ENCODE measurements around the gene EPHA5. TPM values are rescaled to one million over a fixed set of nuclear protein-coding genes. Genes with fewer than 3 reads are reported as not detected.

EPHA5 gene
- total and polyA plus RNA-seq, 7 donors: 0.01 to 0.06 (median 0.01) TPM; not detected in 4

DNA sequence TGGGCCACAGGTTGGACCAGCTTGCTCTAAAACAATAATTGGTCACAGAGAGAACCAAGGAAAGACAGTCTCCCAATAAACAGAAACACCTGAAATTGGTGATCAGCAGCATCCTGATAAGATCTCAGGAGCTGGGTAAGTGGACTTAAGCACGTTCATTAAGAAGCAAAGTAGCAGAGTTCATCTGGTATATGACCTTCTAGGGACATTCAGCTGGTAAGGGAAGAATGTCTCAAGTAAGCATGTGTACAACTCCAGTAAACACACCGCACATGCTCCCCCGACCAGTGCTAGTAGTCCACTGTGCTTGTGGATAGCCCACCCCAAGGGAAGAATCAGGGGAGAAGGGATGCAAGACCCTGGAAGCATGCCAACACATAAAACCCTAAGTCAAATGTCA is 216.9 kb downstream of the EPHA5 start:
- Histone ChIP-seq H3K36me3 (ENCODE audit: insufficient read depth in 1 of 2, low read depth in 1 of 2) (no peaks in the 10 kb centered on the region), H3K27me3 (ENCODE audit: insufficient read depth in 3 of 3, low read length in 2 of 3) (no peaks in the 10 kb centered on the region), H3K9me3 (no peaks in the 10 kb centered on the region), H3K4me1 (no peaks in the 10 kb centered on the region), H3K27ac (no peak overlapping the region), H3K4me3 (no peak overlapping the region)
- TF ChIP-seq, protein P1, sequence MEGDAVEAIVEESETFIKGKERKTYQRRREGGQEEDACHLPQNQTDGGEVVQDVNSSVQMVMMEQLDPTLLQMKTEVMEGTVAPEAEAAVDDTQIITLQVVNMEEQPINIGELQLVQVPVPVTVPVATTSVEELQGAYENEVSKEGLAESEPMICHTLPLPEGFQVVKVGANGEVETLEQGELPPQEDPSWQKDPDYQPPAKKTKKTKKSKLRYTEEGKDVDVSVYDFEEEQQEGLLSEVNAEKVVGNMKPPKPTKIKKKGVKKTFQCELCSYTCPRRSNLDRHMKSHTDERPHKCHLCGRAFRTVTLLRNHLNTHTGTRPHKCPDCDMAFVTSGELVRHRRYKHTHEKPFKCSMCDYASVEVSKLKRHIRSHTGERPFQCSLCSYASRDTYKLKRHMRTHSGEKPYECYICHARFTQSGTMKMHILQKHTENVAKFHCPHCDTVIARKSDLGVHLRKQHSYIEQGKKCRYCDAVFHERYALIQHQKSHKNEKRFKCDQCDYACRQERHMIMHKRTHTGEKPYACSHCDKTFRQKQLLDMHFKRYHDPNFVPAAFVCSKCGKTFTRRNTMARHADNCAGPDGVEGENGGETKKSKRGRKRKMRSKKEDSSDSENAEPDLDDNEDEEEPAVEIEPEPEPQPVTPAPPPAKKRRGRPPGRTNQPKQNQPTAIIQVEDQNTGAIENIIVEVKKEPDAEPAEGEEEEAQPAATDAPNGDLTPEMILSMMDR (IDR thresholded peaks at IDR 0.05): no peak
- ATAC-seq (no peak), DNase-seq (no peak)
- intact Hi-C loops (cut with DNase I): no loop called here
- 68 to 72% (median 68%) methylated on average over 3 of the region's 3 CpGs for WGBS, 3 donors

DNA sequence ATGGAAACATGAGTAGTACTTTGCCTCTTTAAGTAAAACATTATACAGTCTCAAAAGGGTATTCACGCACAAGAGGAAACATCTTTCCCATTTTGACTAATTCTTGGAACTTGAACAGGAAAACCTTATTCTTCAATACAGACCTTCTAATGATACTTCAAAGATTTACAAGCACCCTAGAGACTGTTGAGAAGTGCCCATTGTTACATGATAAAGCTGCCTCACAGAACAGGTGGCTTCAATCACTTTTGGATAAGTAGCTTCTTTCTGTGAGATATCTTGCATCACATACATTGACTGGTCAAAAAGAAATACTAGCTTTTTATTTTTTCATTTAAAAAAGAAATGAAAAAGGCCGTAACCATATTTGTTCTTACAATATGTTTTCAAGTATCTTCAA is 219.4 kb downstream of the EPHA5 start:
- DNase-seq: no peak
- no peaks in the 10 kb centered on the region for H3K4me1 ChIP-seq
- ATAC-seq: no peak
- WGBS, 3 donors: 84% methylated on average over 2 of the region's 2 CpGs
- TF ChIP-seq, protein P1 (IDR thresholded peaks at IDR 0.05): no peak
- no peaks in the 10 kb centered on the region for H3K9me3 ChIP-seq
- no peak overlapping the region for H3K27ac ChIP-seq
- no peaks in the 10 kb centered on the region for H3K27me3 ChIP-seq (ENCODE audit: insufficient read depth in 3 of 3, low read length in 2 of 3)
- H3K4me3 ChIP-seq: no peak overlapping the region
- intact Hi-C loops (cut with DNase I): no loop called here
- H3K36me3 ChIP-seq (ENCODE audit: insufficient read depth in 1 of 2, low read depth in 1 of 2): no peaks in the 10 kb centered on the region

DNA sequence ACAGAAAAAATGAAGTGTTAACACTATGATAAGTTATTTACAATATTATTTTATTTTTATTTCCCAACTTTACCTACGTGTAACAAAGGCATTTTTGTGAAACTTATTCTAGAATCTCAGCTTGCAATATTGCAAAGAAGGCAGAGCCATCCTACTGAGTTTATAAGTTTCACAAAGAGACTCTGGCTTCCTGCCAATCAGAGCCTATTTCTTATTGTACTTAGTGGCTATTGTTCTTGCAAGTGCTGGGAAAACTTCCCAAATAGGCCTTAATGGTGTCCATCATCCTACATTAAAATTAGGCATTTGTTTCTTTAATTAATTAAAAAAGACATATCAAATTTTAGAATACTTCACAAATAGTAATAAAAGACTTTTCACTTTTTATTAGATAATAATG is 233.2 kb downstream of the EPHA5 start:
- Histone ChIP-seq H3K36me3 (ENCODE audit: insufficient read depth in 1 of 2, low read depth in 1 of 2) (no peaks in the 10 kb centered on the region), H3K27ac (no peak overlapping the region), H3K4me3 (no peak overlapping the region), H3K27me3 (ENCODE audit: insufficient read depth in 3 of 3, low read length in 2 of 3) (no peaks in the 10 kb centered on the region), H3K4me1 (no peaks in the 10 kb centered on the region), H3K9me3 (no peaks in the 10 kb centered on the region)
- TF ChIP-seq, protein P1 (IDR thresholded peaks at IDR 0.05): no peak
- DNase-seq (no peak), ATAC-seq (no peak)
- intact Hi-C loops (cut with DNase I): no loop called here
- WGBS, 3 donors: 59 to 71% (median 65%) methylated on average over 1 of the region's 1 CpG

DNA sequence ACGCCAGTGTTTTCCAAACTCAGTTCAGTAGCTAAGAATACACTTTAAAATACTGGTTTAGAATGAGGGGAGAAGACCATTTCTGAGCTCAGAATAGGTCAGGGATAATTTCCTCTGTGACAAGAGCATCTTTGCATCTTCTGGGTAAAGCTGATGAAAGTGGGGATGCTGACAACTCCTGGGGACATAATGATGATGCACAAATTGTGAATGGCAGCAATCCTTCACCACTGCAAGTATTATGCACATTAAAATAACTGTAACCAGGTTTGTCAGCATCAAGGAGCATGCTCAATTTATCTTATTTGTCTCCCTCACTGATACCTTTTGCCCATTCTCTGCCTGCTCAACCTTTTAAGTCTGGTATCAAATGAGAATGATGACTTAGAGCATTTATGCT is 248.2 kb downstream of the EPHA5 start:
- intact Hi-C loops (cut with DNase I): no loop called here
- Histone ChIP-seq H3K9me3 (no peaks in the 10 kb centered on the region), H3K36me3 (ENCODE audit: insufficient read depth in 1 of 2, low read depth in 1 of 2) (no peaks in the 10 kb centered on the region), H3K27ac (no peak overlapping the region), H3K27me3 (ENCODE audit: insufficient read depth in 3 of 3, low read length in 2 of 3) (no peaks in the 10 kb centered on the region), H3K4me1 (no peaks in the 10 kb centered on the region), H3K4me3 (no peak overlapping the region)
- WGBS, 3 donors: 76 to 84% (median 76%) methylated on average over 1 of the region's 1 CpG
- TF ChIP-seq, protein P1 (IDR thresholded peaks at IDR 0.05): no peak
- no peak for ATAC-seq
- no peak for DNase-seq

DNA sequence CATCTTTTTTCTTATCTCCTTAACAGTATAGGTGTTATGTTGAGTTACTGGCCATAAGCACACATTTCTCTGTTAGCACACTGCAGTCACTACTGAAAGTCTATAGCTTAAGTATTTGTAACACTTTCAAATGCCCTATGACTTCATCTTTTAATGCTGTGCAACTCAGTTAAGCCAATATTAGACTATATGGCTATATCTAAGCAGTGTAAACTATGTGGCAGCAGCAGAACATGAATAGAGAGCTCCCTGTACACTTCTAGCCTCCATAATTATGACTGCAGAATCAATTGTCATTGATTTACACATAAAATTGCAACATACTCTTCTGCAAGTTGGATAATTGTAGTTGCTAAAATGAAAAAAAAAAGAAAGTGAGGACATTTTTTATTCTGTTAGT is 250.3 kb downstream of the EPHA5 start:
- DNase-seq (no peak), ATAC-seq (no peak)
- Histone ChIP-seq H3K36me3 (ENCODE audit: insufficient read depth in 1 of 2, low read depth in 1 of 2) (no peaks in the 10 kb centered on the region), H3K27me3 (ENCODE audit: insufficient read depth in 3 of 3, low read length in 2 of 3) (no peaks in the 10 kb centered on the region), H3K4me3 (no peak overlapping the region), H3K4me1 (no peaks in the 10 kb centered on the region), H3K27ac (no peak overlapping the region), H3K9me3 (no peaks in the 10 kb centered on the region)
- intact Hi-C loops (cut with DNase I): no loop called here
- TF ChIP-seq, protein P1 (IDR thresholded peaks at IDR 0.05): no peak

All from psoas muscle (tissue), 8 donors.